CD4-positive, alpha-beta T cell treated with Interleukin-6 at 100 ng/mL for 8 hours (primary cell): ENCODE measurements around the gene SLC5A8.

Experiments
- DNase-seq: peaks from one replicate; pipeline ENCODE4 v3.0.0-alpha.2; 2020; ENCODE audit warnings: mixed read lengths, low spot score

Gene SLC5A8

GRCh38 chr12:101209319-101210302 is at the start of gene SLC5A8:
TSS of gene SLC5A8 (minus strand) at chr12:101210238. CDS start at chr12:101209848, 390 bp downstream.
- no peak for DNase-seq

GRCh38 chr12:101257357-101257756 is 47.3 kb upstream of the SLC5A8 start:
- no peak for DNase-seq

GRCh38 chr12:101256266-101256665 is 46.2 kb upstream of the SLC5A8 start:
- DNase-seq, result no peak

- DNase-seq, result no peak
These were observed 33.6 kb upstream of the SLC5A8 start for GRCh38 chr12:101243616-101244015.

- no peak for DNase-seq
These were observed 33.0 kb upstream of the SLC5A8 start for GRCh38 chr12:101243074-101243473.

- DNase-seq, result no peak
These were observed 28.8 kb upstream of the SLC5A8 start for GRCh38 chr12:101238800-101239329.

- DNase-seq, result no peak
These were observed 28.3 kb upstream of the SLC5A8 start for GRCh38 chr12:101238306-101238705.

GRCh38 chr12:101235686-101236085 is 25.6 kb upstream of the SLC5A8 start:
- DNase-seq, result no peak

GRCh38 chr12:101231636-101232035 is 21.6 kb upstream of the SLC5A8 start:
- no peak for DNase-seq

GRCh38 chr12:101230547-101230946 is 20.5 kb upstream of the SLC5A8 start:
- DNase-seq, result no peak

- DNase-seq, result no peak
These were observed 19.8 kb upstream of the SLC5A8 start for GRCh38 chr12:101229841-101230241.

- no peak for DNase-seq
These were observed 11.3 kb upstream of the SLC5A8 start for GRCh38 chr12:101221301-101221700.

GRCh38 chr12:101216810-101217209 is 6.8 kb upstream of the SLC5A8 start:
- no peak for DNase-seq

- no peak for DNase-seq
These were observed 2.8 kb downstream of the SLC5A8 start for GRCh38 chr12:101207086-101207780.

GRCh38 chr12:101204602-101205304 is 5.3 kb downstream of the SLC5A8 start:
- no peak for DNase-seq

GRCh38 chr12:101200824-101201223 is 9.2 kb downstream of the SLC5A8 start:
- no peak for DNase-seq

- DNase-seq, result no peak
These were observed 9.9 kb downstream of the SLC5A8 start for GRCh38 chr12:101200145-101200544.

GRCh38 chr12:101186291-101186690 is 23.7 kb downstream of the SLC5A8 start:
- no peak for DNase-seq

GRCh38 chr12:101181776-101182175 is 28.3 kb downstream of the SLC5A8 start:
- no peak for DNase-seq

- no peak for DNase-seq
These were observed 35.5 kb downstream of the SLC5A8 start for GRCh38 chr12:101174541-101174940.

- DNase-seq, result no peak
These were observed 36.8 kb downstream of the SLC5A8 start for GRCh38 chr12:101173197-101173749.

GRCh38 chr12:101172316-101172715 is 37.7 kb downstream of the SLC5A8 start:
- no peak for DNase-seq
